HUES64 (cell line): ENCODE data around the gene NSL1.
A peak's percentile ranks its signal among the peaks of the same experiment; 100 is the strongest.

Source experiments
- H3K27ac ChIP-seq: 2 replicates; pipeline ENCODE4 v1.7.0; 2013; ENCODE audit warnings: low read depth, low read length, inconsistent platforms
- H3K27me3 ChIP-seq: 2 replicates; pipeline ENCODE4 v1.6.1; 2013; ENCODE audit warnings: mild to moderate bottlenecking, low read length; ENCODE audit not compliant: insufficient read depth
- H3K36me3 ChIP-seq: 2 replicates; pipeline ENCODE4 v1.6.1; 2013; ENCODE audit warnings: mild to moderate bottlenecking, low read length; ENCODE audit not compliant: insufficient read depth
- H3K4me1 ChIP-seq: 2 replicates; pipeline ENCODE4 v1.6.1; 2013; ENCODE audit warnings: mild to moderate bottlenecking, low read length, moderate library complexity; ENCODE audit not compliant: insufficient read depth
- H3K4me3 ChIP-seq: 2 replicates; pipeline ENCODE4 v1.5.1; 2013; ENCODE audit warnings: mild to moderate bottlenecking, low read length, moderate library complexity
- H3K9ac ChIP-seq: 2 replicates; pipeline ENCODE4 v1.6.1; 2013; ENCODE audit warnings: mild to moderate bottlenecking, low read depth, low read length
- H3K9me3 ChIP-seq: 2 replicates; pipeline ENCODE4 v1.6.1; 2013; ENCODE audit warnings: low read depth, low read length; ENCODE audit not compliant: insufficient read depth
- WGBS: fragments of 150-250, 120-280 bp; methylation state at CpG from one replicate; pipeline ENCODE4 v1.1.7; 2013; ENCODE audit warnings: missing lambda C conversion rate; 5-methylcytosine and 5-hydroxymethylcytosine counted together

NSL1 gene

DNA sequence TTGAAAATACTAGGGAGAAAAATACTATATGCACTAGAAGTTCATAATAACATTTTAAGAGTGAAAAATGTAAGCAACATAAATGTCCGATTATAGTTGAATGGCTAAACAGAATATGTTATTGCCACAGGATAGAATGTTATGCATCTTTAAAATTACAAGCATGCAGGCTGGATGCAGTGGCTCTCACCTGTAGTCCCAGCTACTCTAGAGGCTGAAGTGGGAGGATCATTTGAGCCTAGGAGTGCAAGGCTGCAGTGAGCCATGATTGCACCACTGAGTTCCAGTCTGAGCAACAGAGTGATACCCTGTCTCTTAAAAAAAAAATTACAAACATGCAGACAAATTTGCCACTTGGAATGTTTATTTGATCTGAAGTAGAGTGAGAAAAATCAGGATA is 88.9 kb downstream of the NSL1 start:
- WGBS, result 75% methylated on average over 1 of the region's 1 CpG
- peaks cover 66% of the 10 kb centered on the region for H3K27me3 ChIP-seq

DNA sequence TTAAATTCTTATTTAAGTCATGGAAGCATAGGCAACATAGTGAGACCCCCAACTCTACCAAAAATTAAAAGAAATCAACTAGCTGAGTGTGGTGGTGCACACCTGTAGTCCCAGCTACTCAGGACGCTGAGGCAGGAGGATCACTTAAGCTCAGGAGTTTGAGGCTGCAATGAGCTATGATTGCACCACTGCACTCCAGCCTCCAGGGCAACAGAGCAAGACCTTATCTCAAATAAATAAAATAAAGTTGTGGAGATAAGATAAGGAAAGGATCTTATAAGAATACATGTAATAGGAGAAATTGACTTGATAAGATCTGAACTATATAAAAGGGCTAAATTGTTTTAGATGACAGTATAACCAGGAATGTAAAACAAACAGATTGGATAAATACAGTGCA is 89.7 kb downstream of the NSL1 start:
- H3K27me3 ChIP-seq, result peaks cover 73% of the 10 kb centered on the region
- WGBS, result 88% methylated on average over 1 of the region's 1 CpG
- no peak overlapping the region for H3K27ac ChIP-seq
- no peaks in the 10 kb centered on the region for H3K9me3 ChIP-seq
- no peak overlapping the region for H3K9ac ChIP-seq
- no peaks in the 10 kb centered on the region for H3K36me3 ChIP-seq
- H3K4me3 ChIP-seq, result no peak overlapping the region
- peaks cover 3% of the 10 kb centered on the region; the same call in 1 of the 2 replicates for H3K4me1 ChIP-seq

More for the DNA sequence above, 88.9 kb downstream of the NSL1 start:
- Histone ChIP-seq H3K9ac (no peak overlapping the region), H3K4me1 (peaks cover 3% of the 10 kb centered on the region; the same call in 1 of the 2 replicates), H3K27ac (no peak overlapping the region), H3K9me3 (no peaks in the 10 kb centered on the region), H3K36me3 (no peaks in the 10 kb centered on the region), H3K4me3 (no peak overlapping the region)

DNA sequence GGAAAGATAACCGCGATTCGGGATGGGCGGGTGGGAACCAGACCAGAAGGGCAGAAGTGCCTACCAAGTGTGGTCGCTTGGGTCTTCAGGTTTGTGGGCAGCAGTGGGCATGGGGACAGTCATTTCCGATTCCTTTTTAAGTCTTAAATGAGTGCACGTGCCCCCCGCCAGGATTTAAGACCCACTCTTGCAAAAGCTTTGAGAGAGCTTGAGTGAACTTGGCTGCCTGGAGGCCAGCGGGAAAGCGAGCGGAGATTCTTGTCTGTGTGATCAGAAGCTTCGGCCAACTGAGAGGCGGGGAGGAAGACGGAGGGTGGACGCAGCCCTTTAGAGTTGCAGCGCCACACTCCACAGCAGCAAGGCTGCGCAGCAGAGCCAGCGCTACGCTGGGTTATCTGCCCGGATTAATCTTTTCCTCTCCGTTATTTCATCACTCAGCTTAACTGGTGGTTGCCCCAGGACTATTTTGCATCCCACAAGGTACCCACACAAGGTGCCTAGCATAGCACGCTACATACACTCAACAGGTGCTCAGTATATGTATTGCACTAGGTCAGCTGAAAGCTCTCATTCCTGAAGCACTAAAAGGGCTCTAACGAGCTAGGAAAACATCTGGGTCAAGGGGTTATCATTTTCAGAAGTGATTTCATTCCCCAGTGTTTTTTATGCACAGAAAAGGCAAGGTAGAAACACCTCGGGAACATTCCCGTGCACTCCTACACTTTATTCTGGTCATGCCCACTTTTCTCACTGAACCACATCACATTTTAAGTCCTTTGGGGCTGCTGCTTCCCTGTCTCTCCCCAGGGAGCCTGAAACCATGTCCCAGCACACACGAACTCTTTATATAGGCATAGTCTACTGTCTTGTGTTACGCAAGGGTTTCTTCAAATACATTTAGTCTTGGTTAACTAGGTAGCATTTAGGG is 90.4 kb downstream of the NSL1 start:
- Histone ChIP-seq H3K27ac (no peak overlapping the region), H3K27me3 (peaks cover 81% of the 10 kb centered on the region), H3K4me1 (peaks cover 3% of the 10 kb centered on the region; the same call in 1 of the 2 replicates), H3K9ac (no peak overlapping the region), H3K36me3 (no peaks in the 10 kb centered on the region), H3K4me3 (peak overlapping the region; percentile 53), H3K9me3 (no peaks in the 10 kb centered on the region)
- 13% methylated on average over 27 of the region's 27 CpGs for WGBS

DNA sequence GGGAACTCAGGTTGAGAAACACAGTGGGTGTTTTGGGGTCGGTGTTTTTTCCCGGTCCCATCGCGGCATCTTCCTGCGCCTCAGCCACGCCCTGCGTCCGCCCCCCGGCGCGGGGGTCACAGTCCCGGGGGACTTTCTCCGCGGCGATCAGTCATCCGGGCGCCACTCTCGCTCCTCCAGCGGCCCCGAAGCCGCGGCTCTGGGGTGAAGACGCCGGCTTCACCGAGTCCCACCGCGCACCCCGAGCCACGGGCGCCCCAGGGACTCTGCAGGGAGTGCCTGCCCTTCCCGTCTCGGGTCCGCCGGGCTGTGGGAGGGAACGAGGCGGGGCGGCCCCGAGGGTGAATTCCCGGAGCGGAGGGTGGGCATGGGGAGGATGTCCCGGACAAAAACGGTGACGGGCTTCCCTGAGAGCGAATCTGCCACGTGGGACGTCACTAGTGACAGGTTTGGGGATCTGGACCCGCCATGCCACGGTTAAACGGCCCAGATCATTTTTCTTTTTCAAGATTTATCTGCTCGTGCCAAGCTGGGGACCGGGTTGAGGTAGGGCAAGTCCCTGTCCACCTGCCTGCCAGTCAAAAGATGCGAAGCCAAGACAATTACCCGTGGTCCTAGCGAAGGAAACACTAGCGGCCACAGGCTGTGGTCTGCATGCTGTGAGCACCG is 91.2 kb downstream of the NSL1 start:
- 1% methylated on average over 56 of the region's 56 CpGs for WGBS
- H3K9me3 ChIP-seq, result no peaks in the 10 kb centered on the region
- H3K27ac ChIP-seq, result no peak overlapping the region
- peaks cover 82% of the 10 kb centered on the region for H3K27me3 ChIP-seq
- peak overlapping the region; percentile 53 for H3K4me3 ChIP-seq
- peaks cover 3% of the 10 kb centered on the region; the same call in 1 of the 2 replicates for H3K4me1 ChIP-seq
- H3K9ac ChIP-seq, result no peak overlapping the region; the same call in 1 of the 2 replicates
- H3K36me3 ChIP-seq, result no peaks in the 10 kb centered on the region

DNA sequence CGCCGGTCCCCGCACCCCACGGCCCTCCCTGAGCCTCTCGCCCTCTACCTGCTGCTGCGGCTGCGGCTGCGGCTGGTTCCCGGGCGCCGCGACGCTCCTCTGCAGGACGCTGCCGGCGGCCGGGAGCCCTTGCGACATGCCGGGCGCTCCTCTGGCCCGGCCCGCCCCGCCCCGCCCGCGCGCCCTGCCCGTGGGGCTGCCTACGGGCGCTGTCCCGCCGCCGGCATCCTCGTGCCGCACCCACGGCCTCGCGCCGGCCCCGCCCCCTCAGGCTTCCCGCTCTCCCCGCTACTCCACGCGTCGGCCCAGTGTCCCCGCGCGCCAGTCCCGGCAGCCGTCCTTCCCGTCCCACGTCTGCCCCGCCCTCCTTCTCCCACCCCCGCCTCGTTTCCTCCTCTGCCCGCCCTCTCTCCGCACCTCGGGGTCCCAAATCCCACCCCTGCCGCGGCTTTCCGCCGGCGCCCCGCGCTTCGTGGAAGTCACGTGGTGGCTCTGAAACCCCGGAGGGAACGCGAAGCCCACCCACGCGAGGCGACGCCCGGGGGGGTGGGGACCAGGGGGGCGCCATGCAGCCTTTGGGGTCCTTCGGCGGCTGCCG is 91.9 kb downstream of the NSL1 start, which contains the start of gene BATF3:
BATF3 (minus strand) TSS at position 216 of the 598 bp plus-strand sequence; CDS start at position 138, 78 bp downstream.
- no peak within 1 kb of the TSS for H3K27ac ChIP-seq

DNA sequence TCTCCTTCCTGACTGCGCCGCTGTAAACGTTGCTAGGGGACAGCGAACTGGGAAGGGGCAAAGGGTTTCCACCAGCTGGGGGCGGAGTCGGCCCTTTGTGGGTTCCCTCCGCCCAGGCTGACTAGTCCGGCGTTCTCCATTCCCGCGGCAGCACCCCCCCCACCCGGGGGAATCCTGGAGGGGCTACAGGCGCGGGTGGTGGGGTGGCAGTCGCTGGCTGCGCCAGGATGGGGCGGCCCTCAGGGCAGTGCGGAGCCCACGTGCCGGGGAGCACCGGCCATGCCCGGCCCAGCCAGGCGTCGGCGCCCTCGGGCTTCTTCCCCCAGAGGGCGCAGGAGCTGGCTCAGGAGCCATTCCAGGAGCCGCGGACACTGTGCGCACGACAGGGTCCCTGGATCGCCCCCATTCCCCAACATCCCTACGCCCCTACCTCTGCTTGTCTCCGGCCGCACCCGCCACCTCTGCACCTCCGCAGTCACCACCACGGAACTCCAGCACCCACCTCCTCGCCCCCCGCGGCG is 92.4 kb downstream of the NSL1 start:
- Histone ChIP-seq H3K27ac (no peak overlapping the region), H3K9ac (no peak overlapping the region), H3K36me3 (no peaks in the 10 kb centered on the region), H3K4me3 (peak overlapping the region; percentile 53), H3K9me3 (no peaks in the 10 kb centered on the region), H3K27me3 (peaks cover 80% of the 10 kb centered on the region), H3K4me1 (peaks cover 8% of the 10 kb centered on the region; the same call in 1 of the 2 replicates)
- 3% methylated on average over 42 of the region's 42 CpGs for WGBS

More for the DNA sequence above, 91.9 kb downstream of the NSL1 start, which contains the start of gene BATF3:
- no peak within 1 kb of the TSS; the same call in 1 of the 2 replicates for H3K9ac ChIP-seq
- 1% methylated on average over 79 of the region's 79 CpGs for WGBS
- H3K4me3 ChIP-seq, result peak within 1 kb of the TSS; percentile 53
- no peaks in the 10 kb centered on the region for H3K9me3 ChIP-seq
- no peaks in the 10 kb centered on the region for H3K36me3 ChIP-seq
- H3K4me1 ChIP-seq, result peaks cover 4% of the 10 kb centered on the region; the same call in 1 of the 2 replicates
- H3K27me3 ChIP-seq, result peaks cover 82% of the 10 kb centered on the region

DNA sequence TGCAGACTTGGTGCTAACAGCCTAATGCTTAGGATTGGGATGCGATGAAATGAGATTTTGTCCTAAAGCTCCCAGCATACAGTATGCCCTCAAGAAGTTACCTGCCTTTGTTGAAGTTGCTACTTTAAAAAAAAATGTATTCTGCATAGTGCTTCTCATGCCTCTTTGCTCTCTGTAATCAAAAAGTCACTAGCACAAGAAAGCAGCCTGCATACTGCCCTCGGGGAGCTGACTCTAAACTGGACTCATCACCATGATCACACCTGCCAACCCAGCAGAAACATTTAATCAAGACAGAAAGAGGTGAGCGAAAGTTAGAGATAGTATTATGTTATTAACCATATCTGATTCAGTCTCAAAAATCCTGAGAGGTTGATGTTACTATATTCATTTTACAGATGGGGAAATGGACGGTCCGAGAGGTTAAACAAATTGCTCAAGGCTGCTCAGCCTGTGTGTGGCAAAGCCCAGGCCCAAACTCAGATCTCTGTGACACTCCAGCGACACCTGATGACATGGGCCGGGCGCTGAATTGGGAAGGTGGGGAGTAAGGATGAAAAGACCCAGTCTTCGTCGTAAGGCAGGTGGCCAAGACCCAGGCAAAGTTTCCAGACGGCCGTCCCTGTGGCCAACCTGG is 93.0 kb downstream of the NSL1 start:
- Histone ChIP-seq H3K4me3 (peak overlapping the region; percentile 53), H3K9me3 (no peaks in the 10 kb centered on the region), H3K9ac (no peak overlapping the region), H3K4me1 (peaks cover 8% of the 10 kb centered on the region; the same call in 1 of the 2 replicates), H3K36me3 (no peaks in the 10 kb centered on the region), H3K27ac (no peak overlapping the region), H3K27me3 (peaks cover 75% of the 10 kb centered on the region)
- 36% methylated on average over 11 of the region's 12 CpGs for WGBS

DNA sequence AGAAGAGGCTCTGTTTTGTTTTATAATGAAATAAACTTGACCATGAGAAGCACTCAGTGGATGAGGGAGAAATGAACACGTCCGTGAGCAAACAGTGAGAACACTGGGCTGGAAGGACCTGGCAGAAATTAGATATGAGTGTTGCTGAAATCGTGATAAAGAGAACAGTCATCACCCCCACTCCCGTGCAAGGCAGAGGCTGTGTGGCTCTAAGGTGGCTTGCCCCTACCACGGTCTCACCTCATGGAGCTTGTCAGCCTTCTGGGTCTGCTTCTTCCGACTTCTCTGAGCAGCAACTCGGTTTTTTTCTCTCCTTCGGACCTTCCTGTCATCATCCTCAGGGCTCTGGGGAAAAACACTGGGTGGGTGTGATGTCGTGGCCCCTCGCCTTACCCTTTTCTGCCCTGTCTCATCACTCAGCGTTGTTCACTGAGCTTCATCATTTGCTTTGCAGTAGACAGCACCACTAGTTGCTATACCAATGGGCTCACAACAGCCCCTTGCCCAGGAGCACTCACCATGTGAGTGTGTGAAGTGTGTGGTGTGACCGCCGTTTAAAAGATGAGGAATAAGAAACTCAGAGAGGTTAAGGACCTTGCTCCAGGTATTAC is 94.8 kb downstream of the NSL1 start:
- Histone ChIP-seq H3K9me3 (no peaks in the 10 kb centered on the region), H3K36me3 (no peaks in the 10 kb centered on the region), H3K9ac (no peak overlapping the region), H3K4me3 (no peak overlapping the region), H3K27me3 (peaks cover 58% of the 10 kb centered on the region), H3K27ac (no peak overlapping the region), H3K4me1 (peaks cover 8% of the 10 kb centered on the region; the same call in 1 of the 2 replicates)
- 85% methylated on average over 13 of the region's 13 CpGs for WGBS

DNA sequence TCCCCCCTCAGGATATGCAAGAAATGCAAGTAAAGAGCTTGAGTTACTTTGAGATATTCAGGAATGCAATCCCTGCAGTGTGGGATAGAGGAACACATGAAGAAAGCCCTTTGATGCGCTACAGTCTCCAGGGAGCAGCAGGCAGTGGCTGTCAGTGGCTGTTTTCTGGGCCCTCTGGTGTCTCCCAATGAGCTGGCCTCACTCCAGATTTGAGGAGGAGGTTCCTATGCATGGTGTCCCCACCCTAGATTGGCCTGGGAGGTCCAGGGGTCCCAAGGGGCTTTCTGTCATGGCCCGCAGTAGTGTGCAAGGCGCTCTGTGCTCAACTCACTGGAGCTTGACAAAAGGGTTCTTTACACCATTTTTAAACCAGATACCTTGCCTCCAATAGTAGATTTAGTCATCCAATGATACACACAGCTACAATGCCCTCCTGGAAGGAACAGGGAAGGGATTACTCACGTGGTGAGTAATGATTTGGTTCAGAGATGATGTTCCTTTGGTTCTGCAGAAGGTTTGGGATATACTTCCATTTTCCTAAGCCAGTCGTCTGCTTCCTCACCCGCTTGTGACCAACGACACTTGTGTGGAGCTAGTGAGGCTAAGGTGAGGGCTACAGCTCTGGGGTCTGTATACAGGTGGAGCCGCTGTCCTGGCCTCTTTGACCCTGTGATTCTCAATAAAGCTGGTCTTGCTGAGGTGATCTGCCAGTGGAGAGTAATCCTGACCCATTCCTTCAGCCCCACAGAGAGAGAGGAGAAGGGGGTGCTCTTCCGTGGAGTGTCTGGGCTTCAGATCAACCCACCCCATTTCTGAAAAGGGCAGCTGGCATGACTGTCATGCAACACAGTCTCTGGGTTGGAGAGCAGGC is 98.6 kb downstream of the NSL1 start:
- Histone ChIP-seq H3K27me3 (peaks cover 20% of the 10 kb centered on the region), H3K9ac (no peak overlapping the region), H3K4me1 (0 out of 2 replicates have a peak, but pooled peaks cover 13% of the 10 kb centered on the region), H3K36me3 (no peaks in the 10 kb centered on the region), H3K27ac (no peak overlapping the region), H3K9me3 (no peaks in the 10 kb centered on the region), H3K4me3 (no peak overlapping the region)
- WGBS, result 88% methylated on average over 8 of the region's 9 CpGs
